HG02852 (cell line): ENCODE measurements around the gene APBB2.

Experiments used
- ATAC-seq: cut with Tn5 transposase; IDR thresholded peaks from one replicate; pipeline ENCODE4 v1.9.1; 2021; ENCODE audit warnings: mild to moderate bottlenecking, moderate library complexity; ENCODE audit not compliant: unreplicated experiment

APBB2 gene

DNA sequence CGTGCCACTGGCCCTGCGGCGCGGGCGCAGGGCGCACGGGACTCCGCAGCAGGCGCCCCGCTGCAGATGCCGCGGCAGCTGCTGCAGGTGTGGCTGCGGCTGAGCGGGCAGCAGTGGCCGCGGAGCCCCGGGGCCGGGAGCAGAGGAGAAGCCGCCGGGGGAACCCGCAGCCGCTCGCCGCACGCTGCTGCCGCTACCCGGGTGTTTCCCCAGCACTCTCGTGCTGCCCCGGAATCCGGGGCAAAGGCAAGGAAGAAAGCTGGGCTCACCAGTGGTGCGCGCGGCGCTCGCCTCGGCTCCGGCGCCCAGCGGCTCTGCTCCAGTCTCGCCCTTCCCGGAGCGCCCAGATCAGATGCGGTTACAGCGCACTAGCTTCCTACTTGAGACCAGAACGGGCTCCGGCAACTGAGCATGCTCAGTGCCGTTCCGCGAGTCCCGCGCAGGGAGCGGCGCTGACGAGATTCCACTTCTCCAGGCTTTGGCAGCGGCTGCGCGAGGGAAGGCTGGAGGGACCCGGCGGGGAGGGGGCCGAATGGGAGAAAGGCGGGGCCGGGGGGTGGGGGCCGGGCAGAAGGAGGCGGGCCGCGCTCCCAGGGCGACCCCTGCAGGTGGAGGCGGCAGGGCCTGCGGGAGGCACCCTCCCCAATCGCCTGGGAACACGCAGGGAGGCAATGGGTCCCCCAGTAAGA is at the start of gene APBB2:
Gene APBB2 (minus strand): TSS at position 407 of the 689 bp plus-strand sequence. CDS start 181,288 bp downstream, outside the sequence.
- peak; percentile 61 for ATAC-seq

GRCh38 chr4:41262198-41262597 is 47.9 kb upstream of the APBB2 start:
- no peak for ATAC-seq

DNA sequence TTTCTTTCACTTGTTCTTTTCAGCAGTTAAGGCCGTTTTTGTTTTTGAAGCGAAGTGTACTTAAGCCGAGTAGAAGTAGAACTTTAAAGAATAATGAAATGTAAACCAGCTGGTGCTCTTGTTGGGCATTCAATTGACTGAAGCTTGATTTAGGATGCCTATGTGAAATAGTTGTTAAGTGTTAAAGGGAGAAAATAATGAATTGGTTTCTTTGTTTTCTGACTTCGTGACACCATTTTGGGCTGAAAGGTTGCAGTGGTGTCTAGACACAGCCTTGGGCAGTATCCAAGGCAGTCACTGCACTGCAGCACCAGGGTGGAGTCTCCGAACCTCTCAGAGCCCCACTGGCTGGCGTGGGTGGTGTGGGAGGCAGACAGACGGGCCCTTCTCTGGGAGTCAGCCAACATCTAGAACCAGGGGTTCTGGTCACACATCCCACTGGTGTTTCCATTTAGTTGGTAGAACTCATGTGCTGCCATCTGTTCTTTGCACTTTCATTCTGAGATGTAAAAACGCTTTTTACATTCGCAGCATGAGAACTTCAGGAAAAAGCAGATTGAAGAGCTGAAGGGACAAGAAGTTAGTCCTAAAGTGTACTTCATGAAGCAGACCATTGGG is 45.9 kb upstream of the APBB2 start:
- no peak for ATAC-seq

DNA sequence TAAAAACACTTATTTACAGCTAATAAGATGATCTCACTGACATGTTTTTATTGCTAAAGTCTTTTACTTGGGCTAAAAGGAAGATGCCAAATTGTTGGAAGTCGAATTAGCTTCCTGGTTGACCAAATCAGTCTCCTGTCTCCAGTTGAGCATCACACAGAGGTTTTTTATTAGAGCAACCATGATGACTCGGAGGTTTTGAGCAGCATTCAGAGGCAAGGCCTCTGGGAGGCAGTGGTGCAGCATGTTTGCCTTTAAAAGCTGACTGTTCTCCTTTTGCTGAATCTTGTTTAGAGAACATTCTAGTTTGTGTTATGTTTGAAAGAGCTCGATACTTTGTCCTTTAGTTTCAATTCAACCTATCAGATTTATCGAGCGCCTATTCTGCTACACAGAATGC is 44.4 kb upstream of the APBB2 start:
- no peak for ATAC-seq

DNA sequence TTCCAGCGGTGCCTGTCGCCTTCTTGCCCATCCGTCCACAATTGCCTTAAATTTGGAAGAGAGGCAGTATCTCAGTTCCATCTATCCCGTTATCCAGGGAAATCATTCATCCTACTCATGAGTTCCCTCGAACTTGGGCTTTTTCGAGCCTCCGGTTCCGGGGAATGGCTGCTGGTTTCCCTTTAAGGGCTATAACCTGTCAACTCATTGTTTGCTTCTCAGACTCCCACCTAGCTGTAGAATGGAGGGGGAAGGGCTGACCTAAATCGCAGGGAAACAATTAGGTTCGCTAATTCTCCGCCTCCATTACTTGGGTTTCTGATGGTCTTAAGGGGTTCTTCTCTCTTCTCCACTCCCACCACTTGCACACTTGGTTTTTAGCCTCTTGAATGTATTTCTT is 43.6 kb upstream of the APBB2 start:
- no peak for ATAC-seq

- peak; percentile 67 for ATAC-seq
Observed at GRCh38 chr4:41257257-41257901, 43.0 kb upstream of the APBB2 start.

DNA sequence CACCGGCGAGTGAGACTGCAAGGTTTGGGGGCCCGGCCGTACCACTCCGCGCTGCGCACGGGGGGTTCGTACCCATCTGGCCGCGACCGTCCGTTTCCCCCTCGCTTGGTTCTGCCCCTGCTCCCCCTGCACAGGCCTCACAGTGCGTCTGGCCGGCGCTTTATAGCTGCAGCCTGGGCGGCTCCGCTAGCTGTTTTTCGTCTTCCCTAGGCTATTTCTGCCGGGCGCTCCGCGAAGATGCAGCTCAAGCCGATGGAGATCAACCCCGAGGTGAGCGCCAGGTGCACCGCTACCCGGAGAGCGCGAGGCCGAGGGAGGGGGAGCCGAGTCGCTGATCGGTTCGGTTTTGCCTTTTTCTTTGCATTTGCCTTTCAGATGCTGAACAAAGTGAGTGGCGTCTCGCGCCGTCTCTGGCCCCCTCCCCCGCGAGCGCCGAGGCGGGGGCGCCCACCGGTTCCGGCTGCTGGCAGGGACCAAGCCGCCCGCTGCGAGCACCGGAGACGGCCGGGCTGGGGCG is 42.5 kb upstream of the APBB2 start, which contains the start of gene UCHL1:
Gene UCHL1 (plus strand): TSS at position 189 of the 517 bp plus-strand sequence. CDS start 49 bp downstream, at position 238.
- ATAC-seq, result peak; percentile 51

- ATAC-seq, result no peak
Observed at GRCh38 chr4:41256131-41256739, 41.9 kb upstream of the APBB2 start.

GRCh38 chr4:41245983-41246382 is 31.6 kb upstream of the APBB2 start:
- ATAC-seq, result no peak

- no peak for ATAC-seq
Observed at GRCh38 chr4:41241919-41242318, 27.6 kb upstream of the APBB2 start.

DNA sequence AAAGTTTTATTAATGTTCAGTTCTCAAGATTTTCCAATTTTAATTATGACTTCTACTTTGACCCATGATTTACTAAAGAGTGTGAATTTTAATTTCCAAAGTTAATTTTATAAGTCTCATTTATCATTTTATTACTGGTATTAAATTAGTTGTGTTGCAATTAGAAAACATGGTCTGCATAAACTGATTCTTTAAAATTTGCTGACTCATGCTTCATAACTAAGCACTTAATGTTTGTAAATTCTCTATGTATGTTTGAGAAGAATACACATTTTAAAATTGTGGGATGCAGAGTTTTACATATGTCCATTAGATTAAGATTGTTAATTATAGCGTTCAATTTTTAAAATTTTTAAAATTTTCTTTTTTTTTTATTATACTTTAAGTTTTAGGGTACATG is 22.2 kb upstream of the APBB2 start:
- no peak for ATAC-seq

DNA sequence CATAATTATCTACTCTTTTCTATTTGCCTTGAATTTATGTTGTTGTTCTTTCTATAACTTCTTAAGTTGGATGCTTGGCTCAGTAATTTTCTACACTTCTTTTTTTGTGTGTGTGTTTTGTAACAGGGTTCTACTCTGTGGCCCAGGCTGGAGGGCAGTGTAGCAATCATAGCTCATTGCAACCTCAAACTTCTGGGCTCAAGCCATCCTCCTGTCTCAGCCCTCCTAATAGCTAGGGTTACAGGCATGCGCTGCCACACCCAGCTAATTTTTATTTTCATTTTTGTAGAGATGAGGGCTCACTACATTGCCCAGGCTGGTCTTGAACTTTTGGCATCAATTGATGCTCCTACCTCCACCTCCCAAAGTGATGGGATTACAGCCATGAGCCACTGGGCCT is 21.7 kb upstream of the APBB2 start:
- ATAC-seq, result no peak

DNA sequence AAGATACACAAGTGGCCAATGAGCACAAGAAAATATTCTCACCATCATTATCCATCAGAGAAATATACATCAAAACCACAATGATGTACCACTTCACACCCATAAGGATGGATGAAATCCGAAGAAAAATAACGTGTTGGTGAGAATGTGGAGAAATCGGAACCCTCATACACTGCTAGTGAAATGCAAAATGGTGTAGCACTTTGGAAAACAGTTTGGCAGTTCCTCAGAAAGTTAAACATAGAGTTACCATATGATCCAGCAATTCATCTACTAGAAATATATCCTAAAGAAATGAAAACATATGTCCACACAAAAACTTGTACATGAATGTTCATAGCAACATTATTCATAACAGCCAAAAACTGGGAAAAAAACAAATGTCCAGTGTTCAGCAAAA is 18.5 kb upstream of the APBB2 start:
- ATAC-seq, result no peak

DNA sequence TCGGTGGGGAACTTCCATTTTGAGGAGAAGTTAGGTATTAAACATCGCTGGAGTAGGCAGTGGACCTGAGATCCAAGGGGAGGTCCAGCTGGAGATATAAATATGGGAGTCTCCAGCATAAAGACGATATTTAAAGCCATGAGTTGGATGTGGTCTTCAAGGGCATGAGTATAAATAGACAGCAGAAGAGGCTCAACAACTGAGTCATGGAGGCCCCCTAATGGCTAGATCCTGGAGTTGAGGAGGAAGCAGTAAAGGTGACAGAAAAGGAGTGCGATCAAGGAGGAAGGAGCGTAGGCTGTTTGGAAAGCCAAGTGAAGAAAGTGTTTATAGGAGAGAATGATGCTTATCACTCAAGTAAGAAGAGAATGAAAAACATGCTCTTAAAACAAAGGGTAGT is 18.1 kb upstream of the APBB2 start:
- ATAC-seq, result no peak

DNA sequence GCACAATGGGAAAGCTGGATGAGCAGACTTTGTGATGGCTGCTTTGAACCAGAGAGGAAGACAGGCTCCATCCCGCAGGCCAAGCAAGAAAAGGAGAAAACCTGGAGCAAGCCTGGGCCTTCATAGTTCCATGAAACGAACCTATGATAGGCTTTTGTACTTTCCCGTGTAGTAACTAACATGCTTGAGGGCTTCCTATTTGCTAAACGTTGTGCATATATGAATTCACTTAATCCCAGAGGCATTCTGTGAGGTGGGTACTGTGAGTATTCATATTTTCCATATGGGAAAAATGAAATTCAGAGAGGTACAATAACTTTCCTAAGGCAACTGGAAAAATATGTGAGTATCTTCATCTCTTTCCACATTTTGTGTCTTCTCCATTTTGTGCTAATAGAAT is 13.6 kb upstream of the APBB2 start:
- no peak for ATAC-seq

GRCh38 chr4:41221850-41222645 is 7.7 kb upstream of the APBB2 start:
- peak; percentile 47 for ATAC-seq

- no peak for ATAC-seq
Observed at GRCh38 chr4:41219421-41219950, 5.1 kb upstream of the APBB2 start.

- ATAC-seq, result no peak
Observed at GRCh38 chr4:41218703-41219102, 4.4 kb upstream of the APBB2 start.

DNA sequence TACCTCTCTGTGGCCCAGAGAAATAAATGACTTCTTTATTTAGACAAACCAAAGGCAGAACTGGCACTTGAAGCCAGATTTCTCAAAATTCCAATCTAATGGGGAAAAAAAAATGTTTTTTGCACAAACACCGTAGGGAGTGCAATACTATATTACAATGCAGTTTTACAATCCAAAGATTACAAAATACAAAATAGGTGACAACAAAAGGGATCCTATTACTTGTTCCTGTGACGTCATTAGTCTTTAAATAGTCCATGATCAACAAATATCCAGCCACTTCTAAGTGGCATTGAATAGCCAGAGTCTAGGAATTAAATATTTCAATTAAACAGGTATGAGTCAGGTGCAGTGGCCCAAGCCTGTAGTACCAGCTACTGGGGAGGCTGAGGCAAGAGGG is 3.0 kb upstream of the APBB2 start:
- no peak for ATAC-seq

- no peak for ATAC-seq
Observed at GRCh38 chr4:41217020-41217333, 2.6 kb upstream of the APBB2 start.
